Tibial nerve (tissue), 3 donors: ENCODE results near the gene TTLL13.

Experiments
- CTCF ChIP-seq, 5 experiments: fragments of 200-600 bp in 3 of 5; fragments of 450-650 bp in 2 of 5; sonication (generic) in 3 of 5; IDR thresholded peaks; one replicate each; pipeline ENCODE4 v1.5.1; 2016 to 2019; ENCODE audit warnings: antibody characterized with exemption in 5 of 5, mild to moderate bottlenecking in 3 of 5, moderate library complexity in 2 of 5
- POLR2A ChIP-seq, 2 donors: fragments of 450-650 bp; IDR thresholded peaks; one replicate each; pipeline ENCODE4 v1.6.1; 2017; ENCODE audit warnings: antibody characterized with exemption in 2 of 2, mild to moderate bottlenecking in 2 of 2, moderate library complexity in 2 of 2

- TF ChIP-seq CTCF (IDR thresholded peaks at IDR 0.05) (no peak), POLR2A (IDR thresholded peaks at IDR 0.05) (no peak)
These were observed 26.8 kb upstream of the TTLL13 start for GRCh38 chr15:90222547-90222946.
